ENCODE results near the gene MTUS2. TPM values are rescaled to one million over a fixed set of nuclear protein-coding genes. Genes with fewer than 3 reads are reported as not detected.

Gene MTUS2
- total and polyA plus RNA-seq, 2 experiments from 2014 or later: 0.27 to 0.38 TPM

GRCh38 chr13:29182216-29182615, 362.1 kb downstream of the MTUS2 start (continued):
- no peak for TF ChIP-seq STAT1 (IDR thresholded peaks at IDR 0.05; ENCODE audit: unreplicated experiment)
- TF ChIP-seq EZH2phosphoT487 (IDR thresholded peaks at IDR 0.05; ENCODE audit: unreplicated experiment): no peak
- TF ChIP-seq JUNB (IDR thresholded peaks at IDR 0.05; ENCODE audit: unreplicated experiment): no peak
- no peak for TF ChIP-seq CTCF (conservative IDR thresholded peaks at IDR 0.05; ENCODE audit: low read depth in 2 of 2)
- TF ChIP-seq ZNF114 (CRISPR knock-in tag; IDR thresholded peaks at IDR 0.05): no peak

GRCh38 chr13:29185926-29186325, 365.8 kb downstream of the MTUS2 start:
- Mint-ChIP-seq H3K4me3 (no peak overlapping the region), H3K27me3 (ENCODE audit: insufficient read depth, low read depth, poor library complexity) (peaks cover 5% of the 10 kb centered on the region), H3K4me1 (no peaks in the 10 kb centered on the region), H3K36me3 (ENCODE audit: low read depth) (peaks cover 3% of the 10 kb centered on the region; the same call in 1 of the 3 replicates), H3K27ac (no peak overlapping the region), H3K9me3 (peaks cover 5% of the 10 kb centered on the region)
- TF ChIP-seq REST (IDR thresholded peaks at IDR 0.05; ENCODE audit: unreplicated experiment): no peak
- Histone ChIP-seq H3K4me1 (ENCODE audit: insufficient read depth) (no peaks in the 10 kb centered on the region), H3K27ac (ENCODE audit: low read depth) (no peak overlapping the region), H3F3A (replicated peaks; ENCODE audit: low read depth) (no peaks in the 10 kb centered on the region), H3K79me2 (replicated peaks; ENCODE audit: insufficient read depth) (no peaks in the 10 kb centered on the region), H2AFZ (no peak overlapping the region), H3K27me3 (ENCODE audit: insufficient read depth) (no peaks in the 10 kb centered on the region), H3K4me2 (no peak overlapping the region), H3K4me3 (no peak overlapping the region), H4K20me1 (replicated peaks; ENCODE audit: insufficient read depth) (no peaks in the 10 kb centered on the region), H3K9me2 (ENCODE audit: insufficient read depth) (no peaks in the 10 kb centered on the region), H3K36me3 (ENCODE audit: insufficient read depth) (no peaks in the 10 kb centered on the region)
- DNase-seq (ENCODE audit: low spot score): no peak
- no peak for ATAC-seq

- Mint-ChIP-seq H3K27ac (no peak overlapping the region), H3K36me3 (ENCODE audit: low read depth) (peaks cover 3% of the 10 kb centered on the region; the same call in 1 of the 3 replicates), H3K4me1 (no peaks in the 10 kb centered on the region), H3K4me3 (no peak overlapping the region), H3K9me3 (peaks cover 5% of the 10 kb centered on the region), H3K27me3 (ENCODE audit: insufficient read depth, low read depth, poor library complexity) (peaks cover 5% of the 10 kb centered on the region)
- H3K27me3 ChIP-seq (ENCODE audit: insufficient read depth): no peaks in the 10 kb centered on the region
- no peaks in the 10 kb centered on the region for H3K4me1 ChIP-seq (ENCODE audit: insufficient read depth)
- H3K79me2 ChIP-seq (replicated peaks; ENCODE audit: insufficient read depth): no peaks in the 10 kb centered on the region
- H3K36me3 ChIP-seq (ENCODE audit: insufficient read depth): no peaks in the 10 kb centered on the region
- no peak overlapping the region for H3K27ac ChIP-seq (ENCODE audit: low read depth)
- no peak for ATAC-seq
- TF ChIP-seq EZH2phosphoT487 (IDR thresholded peaks at IDR 0.05; ENCODE audit: unreplicated experiment): no peak
- TF ChIP-seq STAT1 (IDR thresholded peaks at IDR 0.05; ENCODE audit: unreplicated experiment): no peak
- no peak for TF ChIP-seq ETS1 (IDR thresholded peaks at IDR 0.05)
- no peak for TF ChIP-seq ZNF331 (CRISPR knock-in tag; IDR thresholded peaks at IDR 0.05; ENCODE audit: low read depth)
- no peak for TF ChIP-seq CTCF (conservative IDR thresholded peaks at IDR 0.05; ENCODE audit: low read depth in 2 of 2)
- no peak for TF ChIP-seq EZH2 (IDR thresholded peaks at IDR 0.05; ENCODE audit: low read depth, unreplicated experiment)
- no peak for TF ChIP-seq ZNF114 (CRISPR knock-in tag; IDR thresholded peaks at IDR 0.05)
- TF ChIP-seq CREB1 (CRISPR knock-in tag; IDR thresholded peaks at IDR 0.05; ENCODE audit: low read depth): no peak
- no peak for TF ChIP-seq NANOG (IDR thresholded peaks at IDR 0.05; ENCODE audit: borderline replicate concordance)
- no peak for TF ChIP-seq JUNB (IDR thresholded peaks at IDR 0.05; ENCODE audit: unreplicated experiment)
- TF ChIP-seq POLR2AphosphoS5 (IDR thresholded peaks at IDR 0.05; ENCODE audit: low read depth): no peak
- no peak overlapping the region for H3K4me2 ChIP-seq
- H3F3A ChIP-seq (replicated peaks; ENCODE audit: low read depth): no peaks in the 10 kb centered on the region
- no peak for DNase-seq (ENCODE audit: low spot score)
- H3K9me2 ChIP-seq (ENCODE audit: insufficient read depth): no peaks in the 10 kb centered on the region
- H3K4me3 ChIP-seq: no peak overlapping the region
- no peaks in the 10 kb centered on the region for H4K20me1 ChIP-seq (replicated peaks; ENCODE audit: insufficient read depth)
- no peak overlapping the region for H2AFZ ChIP-seq
Observed at GRCh38 chr13:29187584-29187983, 367.4 kb downstream of the MTUS2 start.
